Measurements from ENCODE around the gene B3GALNT2.

Gene B3GALNT2

GRCh38 chr1:235408503-235408960 is 95.7 kb downstream of the B3GALNT2 start:
- DNase-seq = no peak

- DNase-seq = no peak
These were observed 96.8 kb downstream of the B3GALNT2 start for GRCh38 chr1:235407419-235407818.

GRCh38 chr1:235404190-235404589 is 100.1 kb downstream of the B3GALNT2 start:
- DNase-seq = no peak

GRCh38 chr1:235403593-235403992 is 100.7 kb downstream of the B3GALNT2 start:
- DNase-seq = no peak

- no peak for DNase-seq
These were observed 101.6 kb downstream of the B3GALNT2 start for GRCh38 chr1:235402457-235403200.

- DNase-seq = no peak
These were observed 103.0 kb downstream of the B3GALNT2 start for GRCh38 chr1:235401251-235401650.
